HCT116 (cell line): ENCODE data around the gene FOXM1. TPM values are rescaled to one million over a fixed set of nuclear protein-coding genes. Genes with fewer than 3 reads are reported as not detected.

Experiments
- ATAC-seq: fragments of 200-7000 bp; cut with Tn5 transposase; 2 replicates; pipeline ENCODE4 v1.9.1; 2020; ENCODE audit warnings: mild to moderate bottlenecking, moderate library complexity
- BruUV-seq: library from RNA; stranded (reverse); fragments of 400-500 nt; replicated peaks from 2 replicates; lab custom pipeline; 2021; lab: Mats Ljungman, UMichigan
- CTCF ChIA-PET: fragments of 300-600 bp; sonication (Branson Sonifier 250); formaldehyde crosslinking; loops from one replicate; lab custom pipeline; 2021; ENCODE audit warnings: antibody characterized with exemption; lab: Charles Lee
- POLR2A ChIA-PET: fragments of 300-600, 350-600 bp; sonication (Branson Sonifier 250); formaldehyde crosslinking; loops from one replicate; lab custom pipeline; 2021; ENCODE audit warnings: antibody characterized with exemption; lab: Charles Lee
- RAD21 ChIA-PET, 2 experiments: fragments of 300-600 bp; sonication (Branson Sonifier 250); formaldehyde crosslinking; loops; one replicate each; lab custom pipeline; 2023; ENCODE audit warnings: low total read pairs in 2 of 2; ENCODE audit not compliant: uncharacterized antibody in 2 of 2, unreplicated experiment in 2 of 2, low non-redundant PET in 1 of 2; lab: Charles Lee
- DNase-seq: peaks from one replicate; pipeline ENCODE4 v3.0.0-alpha.2; 2010; ENCODE audit warnings: low read depth, low spot score
- H2AFZ ChIP-seq: fragments of 200-600 bp; shearing (Covaris generic), sonication (generic); 2 replicates; pipeline ENCODE4 v1.6.1; 2017; ENCODE audit warnings: low read depth, mixed run types, mixed read lengths, antibody characterized with exemption, low read length; ENCODE audit not compliant: poor library complexity, severe bottlenecking
- H3K27ac ChIP-seq: 2 replicates; pipeline ENCODE4 v1.5.1; 2012; ENCODE audit warnings: low read depth, low read length
- H3K27me3 ChIP-seq: fragments of 200-600 bp; sonication (generic); 2 replicates; pipeline ENCODE4 v1.6.1; 2016; ENCODE audit warnings: mixed run types, low read length, mixed read lengths; ENCODE audit not compliant: insufficient read depth
- H3K36me3 ChIP-seq, 2 experiments: fragments of 200-500 bp in 1 of 2; fragments of 200-600 bp in 1 of 2; sonication (Bioruptor generic) in 1 of 2; sonication (generic) in 1 of 2; 2 replicates each; pipeline versions ENCODE4 v1.5.1 to v1.6.1; 2014 to 2016; ENCODE audit warnings: low read length in 2 of 2, inconsistent platforms in 1 of 2, mixed read lengths in 1 of 2, mixed run types in 1 of 2; ENCODE audit not compliant: insufficient read depth in 2 of 2, control insufficient read depth in 1 of 2
- H3K4me1 ChIP-seq, 2 experiments: fragments of 200-600 bp in 1 of 2; sonication (generic) in 1 of 2; 2 replicates each; pipeline versions ENCODE4 v1.5.1 to v1.6.1; 2012 to 2017; ENCODE audit warnings: low read length in 2 of 2, inconsistent platforms in 1 of 2, mild to moderate bottlenecking in 1 of 2, mixed read lengths in 1 of 2, mixed run types in 1 of 2, moderate library complexity in 1 of 2; ENCODE audit not compliant: insufficient read depth in 2 of 2, control insufficient read depth in 1 of 2
- H3K4me2 ChIP-seq: fragments of 200-600 bp; sonication (generic); 2 replicates; pipeline ENCODE4 v1.6.1; 2017; ENCODE audit warnings: mixed run types, low read length, mixed read lengths
- H3K4me3 ChIP-seq, 2 experiments: fragments of 200-600 bp in 1 of 2; sonication (generic) in 1 of 2; replicated peaks in 1 of 2; 2 replicates each; pipeline ENCODE4 v1.5.1; 2011 to 2016; ENCODE audit warnings: low read length in 2 of 2, control low read depth in 1 of 2, low read depth in 1 of 2, mild to moderate bottlenecking in 1 of 2, mixed read lengths in 1 of 2, mixed run types in 1 of 2
- H3K79me2 ChIP-seq: fragments of 200-600 bp; sonication (generic); 2 replicates; pipeline ENCODE4 v1.6.1; 2017; ENCODE audit warnings: mild to moderate bottlenecking, mixed run types, low read length, moderate library complexity, mixed read lengths; ENCODE audit not compliant: insufficient read depth
- H3K9ac ChIP-seq: fragments of 200-600 bp; sonication (generic); 2 replicates; pipeline ENCODE4 v1.6.1; 2016; ENCODE audit warnings: low read length, mixed read lengths
- H3K9me2 ChIP-seq: fragments of 200-600 bp; sonication (generic), shearing (Covaris generic); 2 replicates; pipeline ENCODE4 v1.6.1; 2017; ENCODE audit warnings: mixed run types, mild to moderate bottlenecking, moderate library complexity; ENCODE audit not compliant: insufficient read depth
- H3K9me3 ChIP-seq, 2 experiments: fragments of 200-500 bp in 1 of 2; fragments of 200-600 bp in 1 of 2; sonication (Bioruptor generic) in 1 of 2; sonication (generic) in 1 of 2; 2 replicates each; pipeline ENCODE4 v1.6.1; 2014 to 2017; ENCODE audit warnings: low read length in 2 of 2, mixed read lengths in 2 of 2, inconsistent platforms in 1 of 2, low read depth in 1 of 2, mild to moderate bottlenecking in 1 of 2, mixed run types in 1 of 2, moderate library complexity in 1 of 2; ENCODE audit not compliant: control insufficient read depth in 1 of 2, insufficient read depth in 1 of 2
- H4K20me1 ChIP-seq: fragments of 200-600 bp; sonication (generic), shearing (Covaris generic); 2 replicates; pipeline ENCODE4 v1.6.1; 2017; ENCODE audit warnings: mixed run types, mild to moderate bottlenecking, moderate library complexity; ENCODE audit not compliant: insufficient read depth
- CBX3 ChIP-seq: IDR thresholded peaks from 2 replicates; pipeline ENCODE4 v1.6.1; 2012; ENCODE audit warnings: low read depth
- EGR1 ChIP-seq: IDR thresholded peaks from 2 replicates; pipeline ENCODE4 v1.6.1; 2012; ENCODE audit warnings: low read depth
- EZH2 ChIP-seq: fragments of 200-600 bp; sonication (generic); IDR thresholded peaks from 2 replicates; pipeline ENCODE4 v1.6.1; 2017; ENCODE audit warnings: antibody characterized with exemption, mixed run types
- MAX ChIP-seq: IDR thresholded peaks from 2 replicates; pipeline ENCODE4 v1.6.1; 2012
- POLR2A ChIP-seq: IDR thresholded peaks from 2 replicates; pipeline ENCODE4 v1.7.0; 2011; ENCODE audit warnings: borderline replicate concordance; ENCODE audit not compliant: insufficient read depth, insufficient read length; ENCODE audit errors: extremely low read depth
- POLR2AphosphoS5 ChIP-seq: IDR thresholded peaks from 2 replicates; pipeline ENCODE4 v1.6.1; 2011; ENCODE audit warnings: mild to moderate bottlenecking, low read depth, low read length, moderate library complexity
- RAD21 ChIP-seq: IDR thresholded peaks from 2 replicates; pipeline ENCODE4 v1.6.1; 2012; ENCODE audit warnings: low read depth, mild to moderate bottlenecking
- REST ChIP-seq: IDR thresholded peaks from 2 replicates; pipeline ENCODE4 v1.6.1; 2012; ENCODE audit warnings: low read depth
- SIN3A ChIP-seq: IDR thresholded peaks from 2 replicates; pipeline ENCODE4 v1.6.1; 2012; ENCODE audit warnings: low read depth
- SRF ChIP-seq: IDR thresholded peaks from 2 replicates; pipeline ENCODE4 v1.6.1; 2012; ENCODE audit warnings: low read depth
- TCF7L2 ChIP-seq: IDR thresholded peaks from 2 replicates; pipeline ENCODE4 v1.7.0; 2011; ENCODE audit warnings: borderline replicate concordance, inconsistent platforms; ENCODE audit not compliant: insufficient read depth, insufficient read length; ENCODE audit errors: extremely low read depth
- ZBTB33 ChIP-seq: IDR thresholded peaks from 2 replicates; pipeline ENCODE4 v1.6.1; 2011; ENCODE audit warnings: mild to moderate bottlenecking, low read length, moderate library complexity; ENCODE audit not compliant: insufficient replicate concordance; ENCODE audit errors: extremely low read depth
- ZNF274 ChIP-seq: fragments of 200-500 bp; sonication (Bioruptor generic); IDR thresholded peaks from 2 replicates; pipeline ENCODE4 v1.6.1; 2014; ENCODE audit warnings: mild to moderate bottlenecking, low read depth, low read length, inconsistent platforms
- intact Hi-C: fragments of 100-400 bp; cut with micrococcal nuclease; formaldehyde crosslinking; loops from 2 replicates; pipeline ENCODE4 v1.10.0; 2022
- total RNA-seq: library from RNA; stranded (reverse); gene quantifications from one replicate; pipeline ENCODE4 v1.2.1, GENCODE V29; 2021; ENCODE audit not compliant: unreplicated experiment

The FOXM1 gene
- total RNA-seq, 1 experiment from 2014 or later: 85.1 TPM

- ATAC-seq: no peak
- ChIA-PET CTCF (no interaction called here), POLR2A (interaction anchor here (1.3 kb wide), 1 partner anchor 30 kb away, joined by 3 read pairs; no protein-coding TSS in a partner anchor), RAD21 (no interaction called here)
- TF ChIP-seq ZNF274 (no peak), MAX (no peak), CBX3 (no peak), POLR2AphosphoS5 (no peak)
- Histone ChIP-seq H3K36me3 (peaks cover 16 to 41% of the 10 kb centered on the region in 2 experiments), H3K27me3 (no peaks in the 10 kb centered on the region), H3K79me2 (no peaks in the 10 kb centered on the region), H3K9me2 (no peaks in the 10 kb centered on the region), H3K4me1 (no peaks in the 10 kb centered on the region), H3K27ac (no peak overlapping the region), H3K9ac (no peak overlapping the region), H3K9me3 (no peaks in the 10 kb centered on the region), H2AFZ (no peak overlapping the region), H3K4me3 (no peak overlapping the region), H4K20me1 (no peaks in the 10 kb centered on the region), H3K4me2 (no peak overlapping the region)
- BruUV-seq: no TSS peak
- DNase-seq: no peak
- intact Hi-C loops: no loop called here
Observed at GRCh38 chr12:2826036-2826435, 50.9 kb downstream of the FOXM1 start.

- no peaks in the 10 kb centered on the region for H3K27me3 ChIP-seq
- H3K4me3 ChIP-seq: no peak overlapping the region
- intact Hi-C loops: no loop called here
- H3K36me3 ChIP-seq: peaks cover 16 to 41% of the 10 kb centered on the region in 2 experiments
- H2AFZ ChIP-seq: no peak overlapping the region
- no peak overlapping the region for H3K4me2 ChIP-seq
- no peaks in the 10 kb centered on the region for H3K9me2 ChIP-seq
- DNase-seq (no peak), ATAC-seq (no peak)
- CTCF ChIA-PET: no interaction called here
- no peaks in the 10 kb centered on the region for H3K9me3 ChIP-seq
- H4K20me1 ChIP-seq: no peaks in the 10 kb centered on the region
- H3K9ac ChIP-seq: no peak overlapping the region
- no peaks in the 10 kb centered on the region for H3K4me1 ChIP-seq
- RAD21 ChIA-PET: no interaction called here
- POLR2A ChIA-PET: interaction anchor here (1.3 kb wide), 1 partner anchor 29 kb away, joined by 3 read pairs; no protein-coding TSS in a partner anchor
- no peak overlapping the region for H3K27ac ChIP-seq
- H3K79me2 ChIP-seq: no peaks in the 10 kb centered on the region
- no TSS peak for BruUV-seq
- TF ChIP-seq EGR1 (no peak), RAD21 (no peak), REST (no peak), SRF (no peak), MAX (no peak), SIN3A (no peak), ZBTB33 (no peak), ZNF274 (no peak), CBX3 (no peak), TCF7L2 (no peak), POLR2A (no peak), EZH2 (no peak)
Observed at GRCh38 chr12:2825132-2825531, 51.8 kb downstream of the FOXM1 start.
